CD1c-positive myeloid dendritic cell (primary cell): ENCODE data around the gene CPTP.
A peak's percentile ranks its signal among the peaks of the same experiment; 100 is the strongest.
"Not testable (repeated sequence)": the region's sequence is repeated elsewhere in the genome, so short reads cannot be mapped to it uniquely, and the experiment has no call there.

Source experiments
- DNase-seq: peaks from one replicate; pipeline ENCODE4 v3.0.0-alpha.2; 2016; ENCODE audit errors: extremely low spot score

CPTP gene

DNA sequence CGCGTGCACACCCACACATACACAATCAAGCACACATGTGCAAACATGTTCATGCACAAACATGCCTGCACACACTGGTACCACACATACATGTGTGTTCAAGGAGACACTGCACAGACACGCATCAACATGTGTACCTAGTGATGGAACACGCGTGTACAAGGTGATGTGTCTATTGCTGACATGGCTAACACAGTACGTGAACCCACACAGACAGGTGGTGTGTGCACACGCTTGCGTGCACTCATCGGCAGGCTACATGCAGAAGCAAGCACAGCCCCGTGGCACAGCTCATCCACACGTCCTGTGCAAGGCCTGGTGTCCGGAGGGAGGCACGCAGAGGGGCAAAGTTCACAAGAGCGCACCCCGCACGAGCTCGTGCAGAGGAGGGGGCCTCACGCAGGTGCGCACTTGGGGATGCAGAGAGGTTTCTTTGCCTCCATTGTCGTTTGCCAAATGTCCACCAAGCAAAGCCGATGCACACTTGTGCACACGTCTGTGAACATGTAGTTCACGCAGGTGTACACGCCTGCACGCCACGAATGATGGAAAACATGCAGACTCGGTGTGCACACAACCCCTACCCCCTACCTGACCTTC, 17.8 kb upstream of the CPTP start:
- DNase-seq = no peak

DNA sequence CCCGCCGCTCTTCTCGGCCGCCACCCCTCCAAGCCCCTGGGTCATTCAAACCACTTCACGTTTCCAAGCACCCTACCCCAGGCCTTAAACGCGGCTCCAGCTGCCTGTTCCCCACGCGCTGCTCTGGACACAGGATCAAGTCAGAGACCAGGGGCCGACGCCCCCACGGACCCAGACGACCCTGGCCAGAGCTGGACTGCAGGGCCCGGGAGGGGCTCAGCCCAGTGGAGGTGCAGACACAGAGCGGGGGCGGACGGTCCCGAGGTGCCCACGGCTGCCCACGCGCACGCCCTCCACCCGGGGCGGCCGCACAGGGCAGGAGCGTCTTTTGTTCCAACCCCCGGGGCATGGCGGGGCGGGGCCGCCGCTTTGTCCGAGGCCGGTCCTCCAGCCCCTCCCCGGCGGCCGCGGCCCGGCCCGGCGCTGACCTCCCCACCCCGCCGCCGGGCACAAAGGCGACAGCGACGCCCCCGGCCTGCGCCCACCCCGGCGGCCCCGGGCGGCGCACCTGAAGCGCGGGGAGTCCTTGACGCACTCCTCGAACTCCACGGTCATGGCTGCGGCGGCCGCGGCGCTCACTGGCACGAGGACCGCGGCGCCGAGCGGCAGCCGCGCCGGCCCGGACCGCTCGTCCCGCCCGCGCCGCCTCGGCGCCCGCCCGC, 17.2 kb upstream of the CPTP start:
- peak; percentile 20 for DNase-seq

DNA sequence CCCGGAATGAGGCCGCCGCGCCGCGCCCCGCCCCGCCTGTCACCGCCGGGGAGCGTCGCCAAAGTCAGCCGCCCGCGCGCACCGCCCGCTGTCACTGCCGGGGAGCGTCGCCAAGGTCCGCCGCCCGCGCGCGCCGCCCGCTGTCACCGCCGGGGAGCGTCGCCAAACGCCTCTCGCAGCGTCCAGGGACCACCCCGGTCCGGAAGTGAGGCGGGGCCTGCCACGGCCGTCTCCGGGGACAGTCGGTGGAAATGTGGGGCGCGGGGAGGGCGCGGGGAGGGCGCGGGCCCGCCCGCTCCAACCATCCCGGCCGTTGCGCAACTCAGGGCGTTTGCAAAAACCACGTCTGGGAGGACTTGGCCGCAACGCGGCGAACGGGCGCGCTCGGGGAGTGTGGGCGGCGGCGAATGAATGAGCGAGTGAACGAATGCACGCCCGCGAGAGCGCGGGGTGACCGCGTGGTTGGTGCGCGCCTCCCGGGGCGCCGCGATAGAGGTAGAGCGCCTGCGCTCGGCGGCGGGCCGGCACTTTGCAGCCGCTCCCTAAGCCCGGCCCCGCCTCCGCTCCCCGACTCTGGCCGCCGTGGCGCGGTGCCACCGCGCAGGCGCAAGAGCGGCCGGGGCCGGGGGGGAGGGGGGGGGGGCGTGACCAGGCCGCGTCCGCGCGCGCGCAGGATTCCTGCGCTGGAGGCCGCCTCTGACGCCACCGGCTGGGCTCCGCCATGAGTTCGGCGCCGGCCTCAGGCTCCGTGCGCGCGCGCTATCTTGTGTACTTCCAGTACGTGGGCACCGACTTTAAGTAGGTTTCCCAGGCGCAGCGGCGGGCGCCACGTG, 16.5 kb upstream of the CPTP start, which contains the start of the genes ACAP3 and PUSL1:
TSS of gene ACAP3 (minus strand) at position 8 of the 833 bp plus-strand sequence. CDS start 115 bp downstream, outside the sequence.
TSS of gene PUSL1 (plus strand) at position 675 of the 833 bp plus-strand sequence. CDS start at position 722, 47 bp downstream.
- DNase-seq = peak; percentile 95

DNA sequence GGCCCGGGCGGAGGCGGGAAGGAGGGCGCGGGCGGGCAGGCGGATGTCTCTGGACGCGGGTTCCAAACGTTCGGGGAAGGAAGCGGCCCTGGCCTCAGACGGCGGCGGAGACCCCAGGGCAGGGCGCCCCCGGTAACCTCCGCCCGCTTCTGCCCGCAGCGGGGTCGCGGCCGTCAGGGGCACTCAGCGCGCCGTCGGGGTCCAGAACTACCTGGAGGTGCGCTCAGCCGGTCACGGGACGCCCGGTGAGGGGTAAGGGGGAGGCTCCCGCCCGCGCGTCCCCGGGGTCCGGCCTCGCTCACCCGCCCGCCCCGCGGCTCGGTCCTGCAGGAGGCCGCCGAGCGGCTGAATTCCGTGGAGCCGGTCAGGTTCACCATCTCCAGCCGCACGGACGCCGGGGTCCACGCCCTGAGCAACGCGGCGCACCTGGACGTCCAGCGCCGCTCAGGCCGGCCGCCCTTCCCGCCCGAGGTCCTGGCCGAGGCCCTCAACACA, 15.8 kb upstream of the CPTP start:
- no peak for DNase-seq

DNA sequence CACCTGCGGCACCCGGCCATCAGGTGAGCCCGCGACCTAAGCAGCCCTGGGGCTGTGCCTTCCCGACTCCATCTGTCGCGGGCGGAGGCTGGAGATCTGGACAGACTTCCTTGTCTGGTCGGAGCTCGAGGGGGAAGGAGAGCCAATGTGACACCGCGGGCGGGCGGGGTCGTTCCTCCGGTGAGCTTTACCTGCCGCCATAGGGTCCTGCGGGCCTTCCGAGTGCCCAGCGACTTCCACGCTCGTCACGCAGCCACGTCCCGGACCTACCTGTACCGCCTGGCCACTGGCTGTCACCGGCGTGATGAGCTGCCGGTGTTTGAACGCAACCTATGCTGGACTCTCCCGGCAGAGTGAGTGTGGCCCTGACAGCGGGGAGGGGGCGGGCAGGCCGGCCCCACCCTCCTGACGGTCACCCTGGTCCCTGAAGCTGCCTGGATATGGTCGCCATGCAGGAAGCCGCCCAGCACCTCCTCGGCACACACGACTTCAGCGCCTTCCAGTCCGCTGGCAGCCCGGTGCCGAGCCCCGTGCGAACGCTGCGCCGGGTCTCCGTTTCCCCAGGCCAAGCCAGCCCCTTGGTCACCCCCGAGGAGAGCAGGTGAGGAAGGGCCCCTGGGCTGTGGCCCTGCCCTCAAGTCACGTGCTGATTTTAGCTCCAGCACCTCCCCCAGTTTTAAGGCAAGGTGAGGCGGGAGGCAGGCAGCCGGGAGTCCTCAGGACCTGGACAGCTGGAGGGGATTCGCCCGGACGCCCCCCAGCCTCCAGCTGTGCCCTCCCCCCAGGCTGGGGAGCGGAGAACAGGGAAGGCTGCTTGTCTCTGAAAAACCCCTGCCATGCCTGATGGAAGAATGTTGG, 15.1 kb upstream of the CPTP start:
- peak; percentile 20 for DNase-seq

DNA sequence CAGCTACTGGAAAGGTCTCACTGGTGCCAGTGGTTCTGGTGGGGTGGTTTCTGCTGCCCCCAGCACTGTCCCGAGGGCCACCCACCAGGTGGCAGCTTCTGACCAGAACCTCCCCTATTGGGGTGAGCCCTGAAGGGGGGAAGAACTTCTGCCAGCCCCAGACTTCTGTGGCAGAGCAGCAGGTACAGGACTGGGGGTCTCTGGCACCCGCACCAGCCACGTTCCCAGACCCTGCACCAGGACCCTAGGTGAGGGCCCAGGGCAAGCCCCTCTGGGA, 14.6 kb upstream of the CPTP start:
- DNase-seq = no peak

DNA sequence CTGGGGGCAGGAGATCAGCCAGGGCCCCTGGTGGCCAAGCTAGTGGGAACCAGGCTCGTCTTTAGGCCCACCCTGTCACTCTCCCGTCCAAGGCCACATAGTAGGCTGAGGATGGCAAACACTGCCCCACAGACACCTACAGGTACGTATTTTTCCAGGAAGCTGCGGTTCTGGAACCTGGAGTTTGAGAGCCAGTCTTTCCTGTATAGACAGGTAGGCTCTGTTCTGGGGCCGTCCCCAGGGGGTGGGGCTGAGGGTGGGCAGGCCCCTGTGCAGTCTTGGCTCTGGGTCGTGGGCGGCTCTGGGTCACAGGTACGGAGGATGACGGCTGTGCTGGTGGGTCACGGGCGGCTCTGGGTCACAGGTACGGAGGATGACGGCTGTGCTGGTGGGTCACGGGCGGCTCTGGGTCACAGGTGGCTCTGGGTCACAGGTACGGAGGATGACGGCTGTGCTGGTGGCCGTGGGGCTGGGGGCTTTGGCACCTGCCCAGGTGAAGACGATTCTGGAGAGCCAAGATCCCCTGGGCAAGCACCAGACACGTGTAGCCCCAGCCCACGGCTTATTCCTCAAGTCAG, 14.0 kb upstream of the CPTP start:
- DNase-seq = no peak

DNA sequence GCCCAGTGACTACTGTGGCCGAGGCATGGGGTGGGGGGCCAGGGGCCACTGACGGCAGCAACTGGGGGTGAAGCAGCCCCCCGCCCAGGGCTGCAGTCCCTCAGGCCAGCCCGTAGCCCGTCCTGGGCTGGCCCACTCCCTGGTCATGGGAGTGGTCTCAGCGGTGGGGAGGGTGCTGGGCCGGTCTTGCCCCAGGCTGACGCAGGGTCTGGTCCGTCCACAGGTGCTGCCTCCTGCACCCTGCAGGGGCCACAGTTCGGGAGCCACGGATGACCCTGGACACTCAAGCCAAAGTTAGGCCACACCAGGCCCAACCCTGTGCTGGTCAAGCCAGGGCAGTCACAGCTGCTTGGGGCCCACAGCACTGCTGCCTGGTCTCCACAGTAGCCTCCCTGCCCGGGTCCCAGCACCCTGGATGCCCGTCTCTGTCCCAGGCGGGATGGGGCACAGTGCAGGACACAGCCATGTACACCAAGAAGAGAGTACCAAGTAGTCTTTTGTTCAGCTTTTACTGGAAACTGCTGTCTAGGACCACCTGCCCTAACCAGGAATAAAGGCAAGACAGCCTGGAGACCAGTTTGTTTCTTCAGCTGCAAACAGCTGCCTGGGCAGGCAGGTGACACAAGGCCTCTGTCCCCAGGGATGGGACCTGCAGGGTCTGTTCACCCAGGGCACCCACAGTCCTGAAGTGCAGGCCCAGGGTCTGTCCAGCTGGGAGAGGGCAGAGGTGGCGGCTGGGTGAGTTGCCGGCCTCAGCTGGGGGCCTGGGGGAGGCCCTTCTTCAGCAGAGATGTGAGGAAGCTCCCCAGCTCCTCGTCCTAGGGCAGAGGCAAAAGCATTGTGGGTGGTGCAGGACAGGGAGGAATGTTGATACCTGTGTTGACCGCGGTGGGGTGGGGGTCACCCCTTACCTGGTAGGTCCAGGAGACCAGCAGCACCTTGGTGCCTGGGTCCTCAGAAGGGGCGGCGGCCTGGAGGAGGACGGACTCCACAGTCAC, 13.2 kb upstream of the CPTP start:
- no peak for DNase-seq

DNA sequence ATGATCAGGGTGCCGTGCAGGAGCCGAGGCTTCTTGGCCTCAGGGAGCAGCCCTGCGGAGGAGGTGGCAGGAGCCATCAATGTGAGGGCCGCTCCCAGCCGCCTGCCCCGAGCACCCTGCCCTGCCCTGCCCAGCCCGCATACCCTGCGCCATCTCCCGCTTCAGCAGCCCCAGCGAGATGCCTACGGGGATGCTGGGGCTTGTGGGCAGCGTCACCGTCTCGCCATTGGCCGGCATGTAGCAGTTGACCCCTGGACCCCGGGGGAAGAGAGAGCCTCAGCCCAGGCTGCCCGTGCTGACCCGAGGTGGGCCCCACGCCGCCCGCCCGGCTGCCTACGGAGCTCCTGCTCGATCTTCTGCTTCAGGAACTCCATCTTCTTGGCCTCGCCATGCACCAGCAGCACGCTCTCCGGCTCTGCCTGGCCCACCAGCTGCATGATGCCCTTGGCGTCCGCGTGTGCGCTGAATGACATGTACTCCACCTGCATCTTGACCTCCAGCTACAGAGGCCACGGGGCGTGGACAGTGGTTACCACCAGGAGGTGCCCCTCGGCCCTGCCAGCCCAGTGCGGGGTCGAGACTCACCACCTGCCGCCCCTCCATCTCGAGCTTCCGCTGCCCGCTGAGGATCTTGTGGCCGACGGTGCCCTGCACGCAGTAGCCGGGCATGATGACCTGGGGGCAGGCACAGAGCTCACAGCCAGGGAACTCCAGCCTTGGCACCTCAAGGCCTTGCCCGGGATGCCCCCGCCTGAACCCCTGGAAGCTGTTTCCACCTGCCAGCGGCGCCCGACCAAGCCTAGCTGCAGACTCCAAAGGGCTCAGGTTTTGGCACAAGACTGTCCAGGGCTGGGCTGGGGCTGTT, 11.9 kb upstream of the CPTP start:
- DNase-seq = no peak

DNA sequence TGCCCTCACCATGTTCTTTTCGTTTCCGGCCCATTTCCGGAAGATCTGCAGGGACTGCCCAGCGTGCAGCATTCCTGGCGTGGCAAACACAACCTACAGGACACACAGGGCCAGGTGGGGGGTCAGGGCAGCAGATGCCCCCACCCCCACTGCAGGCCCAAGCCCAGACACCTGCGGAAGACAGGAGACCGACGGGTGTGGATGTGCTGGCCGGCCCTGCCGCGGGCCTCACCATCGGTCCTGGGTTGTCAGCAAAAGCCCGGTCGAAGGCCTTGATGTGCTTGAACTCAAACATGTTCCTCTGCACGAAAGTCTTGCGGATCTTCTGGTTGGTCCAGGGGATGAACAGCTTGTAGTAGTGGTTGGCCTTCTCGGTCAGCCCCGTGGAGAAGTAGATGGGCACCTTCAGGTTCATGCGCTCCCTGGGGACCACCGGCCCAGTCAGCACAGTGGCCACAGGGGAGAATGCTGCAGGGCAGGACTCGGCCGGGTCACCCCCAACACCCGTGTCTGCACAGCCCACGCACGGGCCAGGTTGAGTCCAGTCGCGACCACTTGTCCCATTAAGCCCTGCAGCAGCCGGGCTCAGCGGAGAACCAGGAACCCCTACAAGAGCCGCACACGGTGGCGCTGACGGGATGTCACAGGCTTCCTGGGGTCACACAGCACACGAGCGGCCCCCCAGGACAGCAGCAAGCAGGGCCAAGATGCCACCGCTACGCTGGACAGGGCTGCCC, 10.9 kb upstream of the CPTP start:
- DNase-seq = no peak

DNA sequence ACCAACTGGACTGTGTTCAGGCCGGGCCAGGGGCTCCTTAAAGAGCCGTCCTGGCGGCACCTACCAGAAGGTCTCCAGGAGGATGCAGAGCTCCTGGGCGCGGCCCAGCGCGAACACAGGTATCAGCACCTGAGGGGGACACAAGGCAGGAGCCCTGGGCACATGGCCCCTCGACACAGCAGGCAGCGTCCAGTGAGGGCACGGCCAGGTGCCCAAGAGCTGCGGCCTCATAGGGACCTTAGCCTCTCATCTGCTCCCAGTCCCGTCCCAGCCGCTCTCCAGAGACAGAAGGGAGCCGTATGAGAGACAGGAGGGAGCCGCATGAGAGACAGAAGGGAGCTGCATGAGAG, 10.4 kb upstream of the CPTP start:
- no peak for DNase-seq

DNA sequence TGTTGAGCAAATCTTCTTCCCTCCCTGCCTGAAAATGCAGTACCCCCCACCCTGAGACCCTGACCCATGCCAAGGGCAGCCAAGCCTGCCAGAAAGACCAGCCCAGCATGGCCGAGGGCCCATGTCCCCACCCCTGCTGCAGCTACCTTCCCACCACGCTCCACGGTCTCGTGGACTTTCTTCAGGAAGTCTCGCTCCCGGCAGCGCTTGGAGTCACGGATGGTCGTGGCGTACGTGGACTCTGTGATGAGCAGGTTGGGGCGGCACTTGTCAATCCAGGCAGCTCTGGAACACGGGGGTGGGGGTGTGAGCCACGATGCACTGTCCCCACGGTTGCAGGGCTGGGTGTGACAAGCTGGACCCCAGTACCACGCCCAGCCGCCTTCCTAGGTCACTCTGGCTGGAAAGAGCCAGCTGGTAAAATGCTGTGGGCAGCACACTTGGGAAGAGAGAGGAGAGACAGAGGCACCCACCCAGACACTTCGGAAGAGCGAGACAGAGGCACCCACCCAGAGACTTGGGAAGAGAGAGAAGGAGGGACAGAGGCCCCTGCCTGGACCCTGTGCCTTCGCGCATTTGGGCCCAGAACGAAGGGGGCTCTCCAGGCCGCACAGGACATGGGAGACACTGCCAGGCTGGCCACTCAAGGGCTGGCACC, 9.8 kb upstream of the CPTP start:
- no peak for DNase-seq

DNA sequence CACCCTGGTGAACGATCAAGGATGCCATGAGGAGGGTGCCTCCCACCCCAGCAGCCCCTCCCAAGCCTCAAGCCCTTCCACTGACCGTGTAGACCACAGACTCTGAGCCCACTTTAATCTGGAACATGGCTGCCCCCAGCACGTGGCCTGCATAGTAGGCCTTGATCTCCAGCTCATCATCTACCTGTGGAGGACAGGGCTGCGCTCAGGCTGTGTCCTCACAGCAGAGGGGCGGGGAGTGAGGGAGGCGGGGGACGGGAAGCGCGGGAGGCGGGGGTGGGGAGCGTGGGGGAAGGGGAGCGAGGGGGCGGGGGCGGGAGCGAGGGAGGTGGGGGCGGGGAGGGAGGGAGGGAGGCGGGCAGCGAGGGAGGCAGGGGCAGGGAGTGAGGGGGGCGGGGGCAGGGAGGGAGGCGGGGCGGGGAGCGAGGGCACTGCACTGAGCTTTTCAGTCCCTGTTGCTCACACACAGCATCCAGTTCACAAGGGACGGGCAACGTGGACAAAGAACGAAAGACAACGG, 9.1 kb upstream of the CPTP start:
- no peak for DNase-seq

DNA sequence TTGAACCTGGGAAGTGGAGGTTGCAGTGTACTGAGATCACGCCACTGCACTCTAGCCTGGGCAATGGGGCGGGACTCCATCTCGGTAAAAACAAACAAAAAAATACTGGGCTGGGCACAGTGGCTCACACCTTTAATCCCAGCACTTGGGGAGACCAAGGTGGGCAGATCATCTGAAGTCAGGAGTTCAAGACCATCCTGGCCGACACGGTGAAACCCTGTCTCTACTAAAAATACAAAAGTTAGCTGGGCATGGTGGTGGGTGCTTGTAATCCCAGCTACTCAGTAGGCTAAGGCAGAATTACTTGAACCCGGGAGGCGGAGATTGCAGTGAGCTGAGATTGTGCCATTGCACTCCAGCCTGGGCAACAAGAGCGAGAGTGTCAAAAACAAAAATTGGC, 8.4 kb upstream of the CPTP start:
- not testable (repeated sequence) for DNase-seq

DNA sequence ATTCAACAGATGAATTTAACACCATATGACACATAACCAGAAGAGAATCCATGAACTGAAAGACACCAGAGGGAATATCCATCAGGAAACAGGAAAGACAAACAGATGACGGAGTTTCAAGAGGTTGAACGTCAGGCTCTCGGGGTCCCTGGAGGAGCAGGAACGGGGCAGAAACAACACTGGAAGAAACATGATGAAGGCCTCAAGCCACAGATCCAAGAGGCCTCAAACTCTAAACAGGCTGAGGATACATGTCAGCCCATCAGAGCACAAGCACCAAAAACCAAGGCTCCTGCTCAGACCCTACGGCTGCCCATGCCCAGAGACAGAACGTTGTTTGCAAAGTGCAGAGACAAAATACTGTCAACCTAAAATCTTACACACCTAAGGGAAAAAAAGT, 7.2 kb upstream of the CPTP start:
- no peak for DNase-seq

DNA sequence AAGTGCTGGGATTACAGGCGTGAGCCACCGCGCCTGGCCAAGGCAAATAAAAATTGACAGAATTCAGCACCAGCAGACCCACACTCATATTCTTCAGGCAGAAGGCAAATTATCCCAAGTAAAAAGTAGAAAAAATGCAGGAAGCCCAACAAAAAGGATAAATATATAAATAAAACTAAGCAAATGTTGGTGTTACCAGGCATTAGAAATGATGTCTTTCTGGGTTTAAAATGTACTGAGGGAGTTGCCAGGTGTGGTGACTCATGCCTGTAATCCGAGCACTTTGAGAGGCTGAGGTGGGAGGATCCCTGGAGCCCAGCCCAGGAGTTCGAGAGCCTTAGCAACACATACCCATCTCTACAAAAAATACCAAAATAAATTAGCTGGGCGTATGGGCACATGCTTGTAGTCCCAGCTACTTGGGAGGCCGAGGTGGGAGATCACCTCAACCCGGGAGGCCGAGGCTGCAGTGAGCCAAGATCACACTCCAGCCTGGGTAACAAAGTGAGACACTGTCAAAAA, 6.4 kb upstream of the CPTP start:
- no peak for DNase-seq

DNA sequence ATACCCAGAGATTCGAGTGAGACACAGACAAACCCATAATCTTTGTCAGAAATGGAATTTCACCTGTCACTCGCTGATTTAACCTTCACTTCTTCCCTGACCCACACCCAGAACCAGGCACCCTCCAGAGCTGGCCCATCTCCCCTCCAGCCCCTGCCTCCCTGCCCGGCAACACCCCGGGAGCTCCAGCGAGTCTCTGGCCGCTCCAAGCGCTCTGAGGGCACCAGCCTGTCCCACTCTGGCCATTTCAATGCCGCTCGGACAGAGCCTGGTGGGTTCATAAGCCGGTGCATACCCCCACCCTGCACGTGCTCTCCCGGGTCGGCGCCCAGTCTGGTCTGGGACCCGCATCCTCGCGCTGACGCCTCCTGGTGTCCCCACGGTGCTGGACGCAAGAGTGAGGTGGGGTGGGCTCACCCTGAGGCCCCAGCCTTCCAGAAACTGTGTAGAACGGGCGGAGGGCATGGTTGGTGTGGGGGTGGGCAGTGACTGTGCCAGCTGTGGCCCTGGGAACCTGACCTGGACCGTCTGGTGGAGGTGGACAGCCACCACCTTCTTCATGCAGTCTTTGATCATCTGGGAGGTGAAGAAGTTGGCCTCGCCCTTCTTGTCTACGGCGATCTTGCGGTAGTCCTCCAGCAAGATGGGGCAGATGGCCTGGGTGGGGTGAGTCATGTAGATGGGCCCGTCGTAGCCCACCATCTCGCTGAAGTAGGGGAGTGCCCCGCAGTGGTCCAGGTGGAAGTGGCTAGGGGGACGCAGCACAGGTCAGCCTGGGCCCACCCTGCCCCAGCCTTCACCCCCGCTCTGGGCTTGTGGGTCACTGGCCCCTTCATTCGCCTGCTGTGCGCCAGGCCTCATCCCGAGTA, 5.6 kb upstream of the CPTP start:
- DNase-seq = no peak
